Measurements from ENCODE around the gene UGT1A4. TPM values are rescaled to one million over a fixed set of nuclear protein-coding genes. Genes with fewer than 3 reads are reported as not detected.

UGT1A4 gene
- total and polyA plus RNA-seq, 10 of the 15 experiments (the other 5 are each of a cell fraction or from before 2014, with no cell fraction given), result not detected

- TF ChIP-seq CHD4 (IDR thresholded peaks at IDR 0.05) (no peak), DPF2 (IDR thresholded peaks at IDR 0.05) (no peak), EED (IDR thresholded peaks at IDR 0.05; ENCODE audit: low read depth) (no peak), ZNF274 (IDR thresholded peaks at IDR 0.05; ENCODE audit: insufficient read depth, insufficient read length) (no peak), NR2C1 (IDR thresholded peaks at IDR 0.05) (no peak), HDGF (IDR thresholded peaks at IDR 0.05) (no peak), USF2 (IDR thresholded peaks at IDR 0.05; ENCODE audit: borderline replicate concordance, low read depth, low read length) (no peak), EP300 (IDR thresholded peaks at IDR 0.05; ENCODE audit: borderline replicate concordance in 1 of 2, control insufficient read depth in 1 of 2, low read depth in 2 of 2, low read length in 2 of 2) (no peak), EZH2 (IDR thresholded peaks at IDR 0.05; ENCODE audit: borderline replicate concordance, control insufficient read depth, low read depth, low read length) (no peak), RBBP5 (conservative IDR thresholded peaks at IDR 0.05) (no peak), IKZF2 (IDR thresholded peaks at IDR 0.05) (no peak)
These were observed 72.8 kb downstream of the UGT1A4 start (continued) for GRCh38 chr2:233791151-233791882.

DNA sequence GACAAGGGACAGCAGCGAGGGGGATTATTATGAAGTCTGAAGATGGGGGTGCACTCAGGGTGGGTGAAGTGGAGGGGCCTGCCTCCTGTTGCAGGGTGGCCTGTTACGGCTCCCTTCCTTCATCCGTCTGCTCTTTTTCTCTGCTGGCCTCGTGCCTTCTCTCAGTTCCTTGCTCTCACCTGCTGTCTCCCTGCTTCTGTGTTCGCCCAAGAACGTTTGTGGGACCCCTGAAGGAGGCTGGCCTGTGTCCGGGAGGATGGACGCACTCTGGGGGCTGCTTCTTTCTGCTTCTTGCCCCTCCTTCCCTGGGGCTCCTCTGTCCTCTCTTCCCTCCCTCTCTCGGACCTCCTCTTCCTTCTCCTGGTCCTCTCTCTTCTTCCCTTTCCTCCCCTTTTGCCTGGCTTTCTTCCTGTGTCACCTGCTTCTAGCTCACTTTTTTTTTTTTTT is 73.4 kb downstream of the UGT1A4 start:
- no peaks in the 10 kb centered on the region for H3K36me3 ChIP-seq (ENCODE audit: control insufficient read depth in 2 of 2, insufficient read depth in 2 of 2, low read length in 1 of 2)
- TF ChIP-seq, protein P1, sequence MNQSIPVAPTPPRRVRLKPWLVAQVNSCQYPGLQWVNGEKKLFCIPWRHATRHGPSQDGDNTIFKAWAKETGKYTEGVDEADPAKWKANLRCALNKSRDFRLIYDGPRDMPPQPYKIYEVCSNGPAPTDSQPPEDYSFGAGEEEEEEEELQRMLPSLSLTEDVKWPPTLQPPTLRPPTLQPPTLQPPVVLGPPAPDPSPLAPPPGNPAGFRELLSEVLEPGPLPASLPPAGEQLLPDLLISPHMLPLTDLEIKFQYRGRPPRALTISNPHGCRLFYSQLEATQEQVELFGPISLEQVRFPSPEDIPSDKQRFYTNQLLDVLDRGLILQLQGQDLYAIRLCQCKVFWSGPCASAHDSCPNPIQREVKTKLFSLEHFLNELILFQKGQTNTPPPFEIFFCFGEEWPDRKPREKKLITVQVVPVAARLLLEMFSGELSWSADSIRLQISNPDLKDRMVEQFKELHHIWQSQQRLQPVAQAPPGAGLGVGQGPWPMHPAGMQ (IDR thresholded peaks at IDR 0.05; ENCODE audit: borderline replicate concordance), result no peak
- TF ChIP-seq SREBF1 (IDR thresholded peaks at IDR 0.05; ENCODE audit: low read length) (no peak), TCF12 (IDR thresholded peaks at IDR 0.05; ENCODE audit: low read depth, low read length) (no peak), GABPA (IDR thresholded peaks at IDR 0.05; ENCODE audit: low read depth) (no peak), ZNF622 (IDR thresholded peaks at IDR 0.05) (no peak), MYB (IDR thresholded peaks at IDR 0.05; ENCODE audit: borderline replicate concordance, low read depth, low read length) (no peak), TBL1XR1 (IDR thresholded peaks at IDR 0.05; ENCODE audit: low read depth, low read length) (no peak), ZSCAN29 (IDR thresholded peaks at IDR 0.05) (no peak), SUPT20H (IDR thresholded peaks at IDR 0.05; ENCODE audit: borderline replicate concordance, control insufficient read depth, low read depth, low read length) (no peak), CREB1 (IDR thresholded peaks at IDR 0.05; ENCODE audit: low read depth) (no peak), RFX5 (IDR thresholded peaks at IDR 0.05; ENCODE audit: low read depth, low read length) (no peak), IRF3 (IDR thresholded peaks at IDR 0.05) (no peak)

More for the DNA sequence above, 73.4 kb downstream of the UGT1A4 start:
- Histone ChIP-seq H3K9me3 (replicated peaks; ENCODE audit: control insufficient read depth, insufficient read depth, low read length) (no peaks in the 10 kb centered on the region), H3K27ac (ENCODE audit: control insufficient read depth, insufficient read depth) (no peak overlapping the region), H3K9ac (ENCODE audit: control insufficient read depth, insufficient read depth, low read length) (no peak overlapping the region), H2AFZ (ENCODE audit: control insufficient read depth, low read depth, low read length) (no peak overlapping the region), H3K79me2 (ENCODE audit: control insufficient read depth, insufficient read depth, low read length) (no peaks in the 10 kb centered on the region), H3K4me2 (ENCODE audit: control insufficient read depth, insufficient read depth) (no peak overlapping the region), H4K20me1 (ENCODE audit: control insufficient read depth, insufficient read depth) (no peaks in the 10 kb centered on the region), H3K4me1 (ENCODE audit: control insufficient read depth, insufficient read depth, low read length) (no peaks in the 10 kb centered on the region), H3K27me3 (replicated peaks in 1 of 2; ENCODE audit: control insufficient read depth in 2 of 2, insufficient read depth in 2 of 2, low read length in 1 of 2) (no peaks in the 10 kb centered on the region; a peak in 1 of 4 replicates), H3K4me3 (no peak overlapping the region)
- FAIRE-seq (no peak), ATAC-seq (no peak), DNase-seq (ENCODE audit: low read depth, low spot score) (no peak)
- in situ Hi-C loops (cut with MboI) (no loop called here), intact Hi-C loops (cut with micrococcal nuclease; ENCODE audit: unreplicated experiment) (no loop called here)
- RAD21 ChIA-PET (ENCODE audit: unreplicated experiment), result no interaction called here
- 14% methylated on average over 7 of the region's 9 CpGs for WGBS (ENCODE audit: insufficient coverage, insufficient replicate concordance, low lambda C conversion rate, missing lambda C conversion rate)
- POLR2A ChIA-PET, result no interaction called here
- CTCF ChIA-PET, result no interaction called here
- SMC1A ChIA-PET (ENCODE audit: uncharacterized antibody, unreplicated experiment), result no interaction called here
- BruUV-seq (replicated peaks), result no TSS peak

Data from GM12878 (cell line).